ENCODE results near the gene OR10V1. TPM values are rescaled to one million over a fixed set of nuclear protein-coding genes. Genes with fewer than 3 reads are reported as not detected.
A peak's percentile ranks its signal among the peaks of the same experiment; 100 is the strongest.

OR10V1 gene
- total and polyA plus RNA-seq, 9 of the 15 experiments (the other 6 are each of a cell fraction or from before 2014, with no cell fraction given): not detected

DNA sequence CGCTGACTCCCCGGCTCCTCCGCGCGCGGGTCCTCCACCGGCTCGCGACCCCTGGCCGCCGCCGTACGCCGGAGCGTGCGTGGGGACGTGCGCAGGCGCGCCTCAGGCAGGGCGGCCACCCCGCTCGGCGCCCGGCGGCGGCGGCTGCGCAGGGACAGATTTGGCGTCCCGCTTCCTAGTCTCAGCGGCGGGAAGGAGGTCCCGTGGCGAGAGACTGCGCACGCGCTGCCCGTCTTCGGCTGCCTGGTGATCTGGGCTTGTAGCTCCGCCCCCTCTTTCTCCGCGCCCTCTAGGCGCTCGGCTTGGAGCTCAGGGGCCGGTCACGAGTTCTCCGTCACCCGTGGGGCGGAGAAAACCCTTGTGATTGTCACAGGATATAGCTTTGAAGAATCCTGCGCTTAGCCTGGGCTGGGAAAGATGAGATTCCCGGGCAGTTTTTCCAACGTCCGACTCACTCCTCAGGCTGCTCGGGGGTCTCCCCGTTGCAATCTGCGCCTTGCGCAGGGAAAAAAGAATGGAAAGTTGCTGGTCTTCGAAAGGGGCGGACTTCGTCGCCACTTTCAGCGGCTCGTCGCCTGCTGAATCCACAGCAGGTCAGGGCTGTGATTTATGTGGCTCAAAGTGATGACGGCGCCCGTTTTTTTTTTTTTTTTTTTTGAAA lies 44.6 kb downstream of the OR10V1 start, which contains the start of gene PATL1 (continued):
- TF ChIP-seq, protein P1, sequence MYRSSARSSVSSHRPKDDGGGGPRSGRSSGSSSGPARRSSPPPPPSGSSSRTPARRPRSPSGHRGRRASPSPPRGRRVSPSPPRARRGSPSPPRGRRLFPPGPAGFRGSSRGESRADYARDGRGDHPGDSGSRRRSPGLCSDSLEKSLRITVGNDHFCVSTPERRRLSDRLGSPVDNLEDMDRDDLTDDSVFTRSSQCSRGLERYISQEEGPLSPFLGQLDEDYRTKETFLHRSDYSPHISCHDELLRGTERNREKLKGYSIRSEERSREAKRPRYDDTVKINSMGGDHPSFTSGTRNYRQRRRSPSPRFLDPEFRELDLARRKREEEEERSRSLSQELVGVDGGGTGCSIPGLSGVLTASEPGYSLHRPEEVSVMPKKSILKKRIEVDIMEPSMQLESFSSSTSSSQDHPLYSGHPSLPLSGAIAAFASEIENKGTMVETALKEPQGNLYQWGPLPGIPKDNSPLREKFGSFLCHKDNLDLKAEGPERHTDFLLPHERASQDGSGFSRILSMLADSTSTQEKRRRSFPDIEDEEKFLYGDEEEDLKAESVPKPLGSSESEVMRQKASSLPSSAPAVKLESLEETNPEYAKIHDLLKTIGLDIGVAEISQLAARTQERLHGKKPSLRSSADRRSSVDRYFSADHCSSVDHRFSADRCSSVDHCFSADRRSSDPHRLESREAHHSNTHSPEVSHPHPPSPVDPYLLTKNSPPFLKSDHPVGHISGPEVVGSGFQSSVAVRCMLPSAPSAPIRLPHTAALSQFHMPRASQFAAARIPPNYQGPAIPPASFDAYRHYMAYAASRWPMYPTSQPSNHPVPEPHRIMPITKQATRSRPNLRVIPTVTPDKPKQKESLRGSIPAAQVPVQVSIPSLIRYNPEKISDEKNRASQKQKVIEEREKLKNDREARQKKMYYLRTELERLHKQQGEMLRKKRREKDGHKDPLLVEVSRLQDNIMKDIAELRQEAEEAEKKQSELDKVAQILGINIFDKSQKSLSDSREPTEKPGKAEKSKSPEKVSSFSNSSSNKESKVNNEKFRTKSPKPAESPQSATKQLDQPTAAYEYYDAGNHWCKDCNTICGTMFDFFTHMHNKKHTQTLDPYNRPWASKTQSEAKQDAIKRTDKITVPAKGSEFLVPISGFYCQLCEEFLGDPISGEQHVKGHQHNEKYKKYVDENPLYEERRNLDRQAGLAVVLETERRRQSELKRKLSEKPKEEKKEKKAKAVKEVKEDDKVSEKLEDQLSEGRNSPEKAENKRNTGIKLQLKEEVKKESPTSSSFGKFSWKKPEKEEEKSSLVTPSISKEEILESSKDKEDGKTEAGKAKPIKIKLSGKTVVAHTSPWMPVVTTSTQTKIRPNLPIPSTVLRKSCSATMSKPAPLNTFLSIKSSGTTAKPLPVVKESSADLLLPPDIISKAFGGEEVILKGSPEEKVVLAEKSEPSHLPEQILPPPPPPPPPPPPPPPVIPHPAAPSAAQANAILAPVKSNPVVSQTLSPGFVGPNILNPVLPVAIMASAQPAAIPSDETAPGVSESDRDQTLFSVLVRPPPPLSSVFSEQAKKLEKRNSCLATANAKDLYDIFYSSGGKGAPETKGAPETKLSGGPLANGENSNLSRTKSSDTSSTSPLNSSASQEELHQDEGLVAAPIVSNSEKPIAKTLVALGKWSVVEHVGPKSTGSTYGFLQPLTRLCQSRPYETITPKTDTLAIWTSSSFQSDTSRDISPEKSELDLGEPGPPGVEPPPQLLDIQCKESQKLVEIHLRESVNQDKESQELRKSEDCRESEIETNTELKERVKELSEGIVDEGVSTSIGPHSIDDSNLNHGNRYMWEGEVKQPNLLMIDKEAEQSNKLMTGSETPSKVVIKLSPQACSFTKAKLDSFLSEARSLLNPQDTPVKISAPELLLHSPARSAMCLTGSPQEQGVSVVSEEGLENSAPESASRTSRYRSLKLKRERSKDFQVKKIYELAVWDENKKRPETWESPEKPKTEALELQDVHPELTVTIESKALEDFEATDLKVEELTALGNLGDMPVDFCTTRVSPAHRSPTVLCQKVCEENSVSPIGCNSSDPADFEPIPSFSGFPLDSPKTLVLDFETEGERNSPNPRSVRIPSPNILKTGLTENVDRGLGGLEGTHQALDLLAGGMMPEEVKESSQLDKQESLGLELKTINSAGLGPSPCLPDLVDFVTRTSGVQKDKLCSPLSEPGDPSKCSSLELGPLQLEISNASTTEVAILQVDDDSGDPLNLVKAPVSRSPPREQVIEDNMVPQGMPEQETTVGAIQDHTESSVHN (IDR thresholded peaks at IDR 0.05; ENCODE audit: borderline replicate concordance in 1 of 2, low read depth in 1 of 2): 0 out of 4 replicates have a peak, but pooled peaks of 1 of the 2 experiments have one; percentile 19
- TF ChIP-seq DIDO1 (tag; IDR thresholded peaks at IDR 0.05; ENCODE audit: low read depth): peak; percentile 72; the same call in 1 of the 2 replicates
- no peak for TF ChIP-seq MEF2A (IDR thresholded peaks at IDR 0.05; ENCODE audit: control insufficient read depth, low read depth, low read length)
- TF ChIP-seq ZNF830 (CRISPR knock-in tag; IDR thresholded peaks at IDR 0.05): no peak
- TF ChIP-seq, protein P2, sequence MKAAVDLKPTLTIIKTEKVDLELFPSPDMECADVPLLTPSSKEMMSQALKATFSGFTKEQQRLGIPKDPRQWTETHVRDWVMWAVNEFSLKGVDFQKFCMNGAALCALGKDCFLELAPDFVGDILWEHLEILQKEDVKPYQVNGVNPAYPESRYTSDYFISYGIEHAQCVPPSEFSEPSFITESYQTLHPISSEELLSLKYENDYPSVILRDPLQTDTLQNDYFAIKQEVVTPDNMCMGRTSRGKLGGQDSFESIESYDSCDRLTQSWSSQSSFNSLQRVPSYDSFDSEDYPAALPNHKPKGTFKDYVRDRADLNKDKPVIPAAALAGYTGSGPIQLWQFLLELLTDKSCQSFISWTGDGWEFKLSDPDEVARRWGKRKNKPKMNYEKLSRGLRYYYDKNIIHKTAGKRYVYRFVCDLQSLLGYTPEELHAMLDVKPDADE (conservative IDR thresholded peaks at IDR 0.05; ENCODE audit: control insufficient read depth, low read depth, low read length): peak; percentile 51; the same call in 1 of the 2 replicates
- no peak for TF ChIP-seq RFX1 (IDR thresholded peaks at IDR 0.05)
- peak; percentile 82 for TF ChIP-seq RBFOX2 (IDR thresholded peaks at IDR 0.05; ENCODE audit: low read depth, low read length)
- no peak for TF ChIP-seq TSC22D4 (tag; IDR thresholded peaks at IDR 0.05)
- TF ChIP-seq HNRNPH1 (optimal IDR thresholded peaks at IDR 0.05; ENCODE audit: low read depth, low read length): no peak
- 0 out of 2 replicates have a peak, but pooled peaks have one; percentile 13 for TF ChIP-seq MTA2 (IDR thresholded peaks at IDR 0.05; ENCODE audit: low read depth)
- TF ChIP-seq U2AF1 (optimal IDR thresholded peaks at IDR 0.05; ENCODE audit: low read depth, low read length): no peak
- TF ChIP-seq KDM4B (IDR thresholded peaks at IDR 0.05; ENCODE audit: borderline replicate concordance in 2 of 2, low read depth in 1 of 2): no peak
- peak; percentile 62 for TF ChIP-seq POU5F1 (IDR thresholded peaks at IDR 0.05; ENCODE audit: borderline replicate concordance, low read depth, low read length, partially characterized antibody)
- TF ChIP-seq, protein P3, sequence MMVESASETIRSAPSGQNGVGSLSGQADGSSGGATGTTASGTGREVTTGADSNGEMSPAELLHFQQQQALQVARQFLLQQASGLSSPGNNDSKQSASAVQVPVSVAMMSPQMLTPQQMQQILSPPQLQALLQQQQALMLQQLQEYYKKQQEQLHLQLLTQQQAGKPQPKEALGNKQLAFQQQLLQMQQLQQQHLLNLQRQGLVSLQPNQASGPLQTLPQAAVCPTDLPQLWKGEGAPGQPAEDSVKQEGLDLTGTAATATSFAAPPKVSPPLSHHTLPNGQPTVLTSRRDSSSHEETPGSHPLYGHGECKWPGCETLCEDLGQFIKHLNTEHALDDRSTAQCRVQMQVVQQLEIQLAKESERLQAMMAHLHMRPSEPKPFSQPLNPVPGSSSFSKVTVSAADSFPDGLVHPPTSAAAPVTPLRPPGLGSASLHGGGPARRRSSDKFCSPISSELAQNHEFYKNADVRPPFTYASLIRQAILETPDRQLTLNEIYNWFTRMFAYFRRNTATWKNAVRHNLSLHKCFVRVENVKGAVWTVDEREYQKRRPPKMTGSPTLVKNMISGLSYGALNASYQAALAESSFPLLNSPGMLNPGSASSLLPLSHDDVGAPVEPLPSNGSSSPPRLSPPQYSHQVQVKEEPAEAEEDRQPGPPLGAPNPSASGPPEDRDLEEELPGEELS (CRISPR knock-in tag; IDR thresholded peaks at IDR 0.05; ENCODE audit: borderline replicate concordance): no peak
- no peak for TF ChIP-seq ZNF431 (CRISPR knock-in tag; IDR thresholded peaks at IDR 0.05)
